K562 (cell line): ENCODE results near the gene AHI1. TPM values are rescaled to one million over a fixed set of nuclear protein-coding genes. Genes with fewer than 3 reads are reported as not detected.
A peak's percentile ranks its signal among the peaks of the same experiment; 100 is the strongest.

Source experiments
- ATAC-seq: fragments of 200-7000 bp; cut with Tn5 transposase; 3 replicates; pipeline ENCODE4 v1.9.1; 2020; ENCODE audit warnings: moderate library complexity
- BruUV-seq: library from RNA; stranded (reverse); fragments of 400-500 nt; replicated peaks from 2 replicates; lab custom pipeline; 2021; lab: Mats Ljungman, UMichigan
- CTCF ChIA-PET: fragments of 300-600 bp; formaldehyde crosslinking; extraction: SDS; loops from one replicate; lab custom pipeline; 2021; ENCODE audit warnings: low intra/inter-chr PET ratio; lab: Yijun Ruan, JAX
- POLR2A ChIA-PET: fragments of 300-600, 350-650 bp; sonication (Branson Sonifier 250); formaldehyde crosslinking; extraction: SDS; loops from one replicate; lab custom pipeline; 2021; ENCODE audit warnings: antibody characterized with exemption, inconsistent platforms; lab: Yijun Ruan, JAX
- DNase-seq, 4 experiments: peaks; one replicate each; pipeline versions ENCODE4 v3.0.0 to v3.0.0-alpha.2; 2011 to 2018; ENCODE audit warnings: low spot score in 3 of 4, mixed read lengths in 3 of 4; ENCODE audit errors: extremely low read depth in 1 of 4
- FAIRE-seq: peaks from 2 replicates; lab custom pipeline; 2011; peaks lifted over from hg19 to GRCh38; lab: Jason Lieb, UNC
- H2AFZ ChIP-seq: 2 replicates; pipeline ENCODE4 v1.6.0; 2011; ENCODE audit warnings: low read depth, low read length, control low read depth, inconsistent platforms
- H3K27ac ChIP-seq: fragments of 200-600 bp; 3 replicates; pipeline ENCODE4 v1.8.0; 2011; ENCODE audit warnings: low read depth, mild to moderate bottlenecking, control low read depth, inconsistent platforms, low read length, moderate library complexity, mixed read lengths; ENCODE audit errors: extremely low read depth
- H3K27me3 ChIP-seq, 2 experiments: fragments of 300-600 bp in 1 of 2; 2 replicates in 1 of 2; 3 replicates in 1 of 2; pipeline versions ENCODE4 v1.6.0 to v1.8.0; 2011; ENCODE audit warnings: inconsistent platforms in 2 of 2, low read length in 2 of 2, mild to moderate bottlenecking in 1 of 2, mixed read lengths in 1 of 2, moderate library complexity in 1 of 2; ENCODE audit not compliant: control insufficient read depth in 2 of 2, insufficient read depth in 2 of 2
- H3K36me3 ChIP-seq: fragments of 300-600 bp; 3 replicates; pipeline ENCODE4 v1.8.0; 2011; ENCODE audit warnings: mild to moderate bottlenecking, low read length, inconsistent platforms; ENCODE audit not compliant: control insufficient read depth, insufficient read depth
- H3K4me1 ChIP-seq, 2 experiments: fragments of 200-600 bp in 1 of 2; replicated peaks in 1 of 2; 2 replicates in 1 of 2; 3 replicates in 1 of 2; pipeline versions ENCODE4 v1.5.1 to v1.8.0; 2011; ENCODE audit warnings: inconsistent platforms in 2 of 2, low read length in 2 of 2, mild to moderate bottlenecking in 1 of 2, mixed read lengths in 1 of 2, moderate library complexity in 1 of 2; ENCODE audit not compliant: control insufficient read depth in 2 of 2, insufficient read depth in 2 of 2
- H3K4me2 ChIP-seq: 2 replicates; pipeline ENCODE4 v1.6.1; 2011; ENCODE audit warnings: low read length, control low read depth, inconsistent platforms, mixed read lengths; ENCODE audit not compliant: insufficient read depth
- H3K4me3 ChIP-seq: fragments of 200-600 bp; sonication (generic), shearing (Covaris generic); 2 replicates; pipeline ENCODE4 v1.5.1; 2016; ENCODE audit warnings: control low read depth, inconsistent platforms
- H3K79me2 ChIP-seq: fragments of 200-600 bp; 3 replicates; pipeline ENCODE4 v1.8.0; 2011; ENCODE audit warnings: low read length, inconsistent platforms; ENCODE audit not compliant: control insufficient read depth, insufficient read depth
- H3K9ac ChIP-seq, 2 experiments: 2 replicates each; pipeline versions ENCODE4 v1.6.0 to v1.6.1; 2011; ENCODE audit warnings: low read depth in 2 of 2, low read length in 2 of 2, control low read depth in 1 of 2, inconsistent platforms in 1 of 2, mild to moderate bottlenecking in 1 of 2, mixed read lengths in 1 of 2; ENCODE audit not compliant: insufficient read depth in 1 of 2
- H3K9me1 ChIP-seq: one replicate; pipeline ENCODE4 v1.6.0; 2011; ENCODE audit warnings: inconsistent platforms, mild to moderate bottlenecking, low read length, moderate library complexity; ENCODE audit not compliant: control insufficient read depth, insufficient read depth
- H3K9me3 ChIP-seq: replicated peaks from 2 replicates; pipeline ENCODE4 v1.5.1; 2011; ENCODE audit warnings: low read depth, low read length, inconsistent platforms; ENCODE audit not compliant: control insufficient read depth, insufficient read depth
- H4K20me1 ChIP-seq: replicated peaks from 2 replicates; pipeline ENCODE4 v1.6.1; 2011; ENCODE audit warnings: low read length, inconsistent platforms, mixed read lengths; ENCODE audit not compliant: control insufficient read depth, insufficient read depth
- IFI16 ChIP-seq: fragments of 250-450 bp; sonication (Bioruptor Pico); IDR thresholded peaks from 2 replicates; pipeline ENCODE4 v2.1.2; 2022; ENCODE audit warnings: mild to moderate bottlenecking, inconsistent platforms
- PRPF4 ChIP-seq: fragments of 200-400 bp; formaldehyde crosslinking; IDR thresholded peaks from one replicate; pipeline ENCODE4 v1.6.1; 2017; ENCODE audit warnings: low read length, low read depth, mild to moderate bottlenecking; ENCODE audit not compliant: insufficient read depth, poor library complexity, severe bottlenecking
- RBFOX2 ChIP-seq: fragments of 200-400 bp; formaldehyde crosslinking; IDR thresholded peaks from 2 replicates; pipeline ENCODE4 v1.6.1; 2017; ENCODE audit warnings: low read depth, mild to moderate bottlenecking, low read length, moderate library complexity
- RCOR1 ChIP-seq, 2 experiments: IDR thresholded peaks; 2 replicates each; pipeline ENCODE4 v1.6.1; 2012; ENCODE audit warnings: low read depth in 2 of 2, low read length in 2 of 2, borderline replicate concordance in 1 of 2, improper control_type of control experiment in 1 of 2
- SAP30 ChIP-seq: fragments of 200-600 bp; sonication (generic); IDR thresholded peaks from 2 replicates; pipeline ENCODE4 v1.6.1; 2012; ENCODE audit warnings: borderline replicate concordance, low read depth, mild to moderate bottlenecking, moderate library complexity, low read length, control low read depth, inconsistent platforms; ENCODE audit not compliant: insufficient read depth, poor library complexity, severe bottlenecking
- SLC30A9 ChIP-seq: fragments of 250-450 bp; sonication (Bioruptor Pico); IDR thresholded peaks from 2 replicates; pipeline ENCODE4 v1.8.0; 2022; ENCODE audit warnings: mild to moderate bottlenecking, moderate library complexity
- ZBTB2 ChIP-seq: fragments of 450-650 bp; IDR thresholded peaks from 2 replicates; pipeline ENCODE4 v1.6.1; 2016; ENCODE audit warnings: antibody characterized with exemption
- ZBTB33 ChIP-seq: sonication (generic); formaldehyde crosslinking; IDR thresholded peaks from 2 replicates; pipeline ENCODE4 v1.8.1; 2023; ENCODE audit warnings: mild to moderate bottlenecking, missing genetic modification reagents
- WGBS: fragments of 100-300 bp; shearing (Covaris generic); methylation state at CpG from one replicate; pipeline ENCODE4 v1.1.6; 2016; ENCODE audit warnings: low coverage, mixed read lengths; ENCODE audit not compliant: insufficient coverage; ENCODE audit errors: missing lambda C conversion rate; 5-methylcytosine and 5-hydroxymethylcytosine counted together
- in situ Hi-C: fragments of 300-500 bp; cut with MboI; formaldehyde crosslinking; loops from 4 replicates; pipeline ENCODE4 v1.15.0; 2018; ENCODE audit warnings: inconsistent platforms, mixed read lengths
- intact Hi-C: fragments of 100-400 bp; cut with micrococcal nuclease; formaldehyde crosslinking; loops from 2 replicates; pipeline ENCODE4 v1.14.2; 2022
- polyA plus RNA-seq, 8 experiments: library from polyadenylated mRNA; depleted of rRNA in 4 of 8; stranded (reverse) in 5 of 8; unstranded in 3 of 8; fragments of >200 nt; fragmentation: Nextera tagmentation in 2 of 8; fragmentation: Illumina TruSeq in 1 of 8; extraction: Ambion mirVana in 2 of 8; extraction: Trizol in 1 of 8; gene quantifications; 2 replicates each; pipeline versions ENCODE4 v1.2.1 to v1.2.3, GENCODE V29; 2011 to 2014; ENCODE audit warnings: inconsistent platforms in 1 of 8, missing spikeins in 1 of 8
- total RNA-seq, 7 experiments: library from RNA; depleted of rRNA in 6 of 7; stranded (reverse); fragments of >200 nt in 6 of 7; fragmentation: Illumina TruSeq in 2 of 7; extraction: Trizol in 2 of 7; gene quantifications; 2 replicates each; pipeline versions ENCODE4 v1.2.1 to v1.2.3, GENCODE V29; 2011 to 2021; ENCODE audit warnings: low replicate concordance in 1 of 7
- TF ChIP-seq, protein P1 (sequence below): IDR thresholded peaks from 3 replicates; pipeline ENCODE4 v1.6.1; 2011; ENCODE audit warnings: borderline replicate concordance, mild to moderate bottlenecking, moderate library complexity; ENCODE audit not compliant: insufficient read length; ENCODE audit errors: extremely low read depth

The AHI1 gene
- total and polyA plus RNA-seq, 9 of the 15 experiments (the other 6 are each of a cell fraction or from before 2014, with no cell fraction given), result 24.7 to 54.9 (median 32.2) TPM

GRCh38 chr6:135440087-135440792 is 57.3 kb downstream of the AHI1 start:
- ChIA-PET CTCF (interaction anchor here (0.6 to 2.0 kb wide), 3 partner anchors 295 to 1329 kb away, joined by 3 to 18 read pairs (median 12); no protein-coding TSS in a partner anchor), POLR2A (interaction anchor here (0.5 to 2.2 kb wide), 3 partner anchors 10 to 385 kb away, joined by 3 to 9 read pairs (median 4); partner anchors contain the start of gene HBS1L)
- no peak overlapping the region for H3K27ac ChIP-seq
- H3K79me2 ChIP-seq, result no peaks in the 10 kb centered on the region
- H3K4me1 ChIP-seq, result peaks cover 0 to 8% of the 10 kb centered on the region in 2 experiments; a peak in 3 of 5 replicates
- H3K36me3 ChIP-seq, result peaks cover 57% of the 10 kb centered on the region
- 72% methylated on average over 8 of the region's 8 CpGs for WGBS
- H3K4me2 ChIP-seq, result no peak overlapping the region
- FAIRE-seq (no peak), DNase-seq (no peak), ATAC-seq (peak; percentile 16; the same call in 2 of the 3 replicates)
- in situ Hi-C loops (loop anchor here (25.0 kb wide), 1 partner anchor 1278 kb away; no protein-coding TSS in a partner anchor), intact Hi-C loops (no loop called here)
- H3K9ac ChIP-seq, result no peak overlapping the region
- no TSS peak for BruUV-seq
- no peak overlapping the region for H2AFZ ChIP-seq
- no peaks in the 10 kb centered on the region for H3K9me1 ChIP-seq
- H3K9me3 ChIP-seq, result no peaks in the 10 kb centered on the region
- H4K20me1 ChIP-seq, result no peaks in the 10 kb centered on the region
- H3K27me3 ChIP-seq, result no peaks in the 10 kb centered on the region
- H3K4me3 ChIP-seq, result no peak overlapping the region
- TF ChIP-seq SAP30 (no peak), PRPF4 (no peak), ZBTB33 (CRISPR knock-in tag) (no peak), IFI16 (CRISPR knock-in tag) (no peak), SLC30A9 (no peak), RCOR1 (IDR thresholded peaks at IDR 0.05; ENCODE audit: borderline replicate concordance in 1 of 2, low read depth in 2 of 2, low read length in 2 of 2) (no peak), RBFOX2 (no peak), ZBTB2 (no peak)
- TF ChIP-seq, protein P1, sequence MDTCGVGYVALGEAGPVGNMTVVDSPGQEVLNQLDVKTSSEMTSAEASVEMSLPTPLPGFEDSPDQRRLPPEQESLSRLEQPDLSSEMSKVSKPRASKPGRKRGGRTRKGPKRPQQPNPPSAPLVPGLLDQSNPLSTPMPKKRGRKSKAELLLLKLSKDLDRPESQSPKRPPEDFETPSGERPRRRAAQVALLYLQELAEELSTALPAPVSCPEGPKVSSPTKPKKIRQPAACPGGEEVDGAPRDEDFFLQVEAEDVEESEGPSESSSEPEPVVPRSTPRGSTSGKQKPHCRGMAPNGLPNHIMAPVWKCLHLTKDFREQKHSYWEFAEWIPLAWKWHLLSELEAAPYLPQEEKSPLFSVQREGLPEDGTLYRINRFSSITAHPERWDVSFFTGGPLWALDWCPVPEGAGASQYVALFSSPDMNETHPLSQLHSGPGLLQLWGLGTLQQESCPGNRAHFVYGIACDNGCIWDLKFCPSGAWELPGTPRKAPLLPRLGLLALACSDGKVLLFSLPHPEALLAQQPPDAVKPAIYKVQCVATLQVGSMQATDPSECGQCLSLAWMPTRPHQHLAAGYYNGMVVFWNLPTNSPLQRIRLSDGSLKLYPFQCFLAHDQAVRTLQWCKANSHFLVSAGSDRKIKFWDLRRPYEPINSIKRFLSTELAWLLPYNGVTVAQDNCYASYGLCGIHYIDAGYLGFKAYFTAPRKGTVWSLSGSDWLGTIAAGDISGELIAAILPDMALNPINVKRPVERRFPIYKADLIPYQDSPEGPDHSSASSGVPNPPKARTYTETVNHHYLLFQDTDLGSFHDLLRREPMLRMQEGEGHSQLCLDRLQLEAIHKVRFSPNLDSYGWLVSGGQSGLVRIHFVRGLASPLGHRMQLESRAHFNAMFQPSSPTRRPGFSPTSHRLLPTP, result no peak
